Mesodermal cell (in vitro differentiated cells): ENCODE measurements around the gene OR6K6.

ENCODE experiments used
- H3K27ac ChIP-seq: 2 replicates; pipeline ENCODE4 v1.7.0; 2013; ENCODE audit warnings: mild to moderate bottlenecking, low read depth, low read length, moderate library complexity; ENCODE audit not compliant: severe bottlenecking
- H3K36me3 ChIP-seq: 2 replicates; pipeline ENCODE4 v1.7.1; 2013; ENCODE audit warnings: mild to moderate bottlenecking, low read length, moderate library complexity; ENCODE audit not compliant: control insufficient read depth, insufficient read depth
- H3K4me1 ChIP-seq: one replicate; pipeline ENCODE4 v1.7.1; 2013; ENCODE audit warnings: mild to moderate bottlenecking, low read length; ENCODE audit not compliant: insufficient read depth, control insufficient read depth, poor library complexity, severe bottlenecking
- H3K4me3 ChIP-seq: 2 replicates; pipeline ENCODE4 v1.7.0; 2013; ENCODE audit warnings: low read length, control low read depth, mild to moderate bottlenecking; ENCODE audit not compliant: insufficient read depth, poor library complexity, severe bottlenecking; ENCODE audit errors: extremely low read depth
- H3K9me3 ChIP-seq: 2 replicates; pipeline ENCODE4 v1.7.1; 2013; ENCODE audit warnings: mild to moderate bottlenecking, low read length, moderate library complexity; ENCODE audit not compliant: control insufficient read depth
- WGBS, 2 experiments: methylation state at CpG; one replicate each; pipeline ENCODE4 v1.1.5; 2013; ENCODE audit warnings: missing lambda C conversion rate in 2 of 2; ENCODE audit not compliant: insufficient coverage in 2 of 2; 5-methylcytosine and 5-hydroxymethylcytosine counted together

The OR6K6 gene

GRCh38 chr1:158801396-158801795, 46.9 kb downstream of the OR6K6 start:
- Histone ChIP-seq H3K36me3 (no peaks in the 10 kb centered on the region), H3K4me3 (no peak overlapping the region), H3K9me3 (no peaks in the 10 kb centered on the region), H3K4me1 (no peaks in the 10 kb centered on the region), H3K27ac (no peak overlapping the region)
- WGBS, 2 experiments = 100% methylated on average over 1 of the region's 1 CpG; no CpG with 5 or more reads in 1 of the 2 experiments

- Histone ChIP-seq H3K36me3 (no peaks in the 10 kb centered on the region), H3K4me3 (no peak overlapping the region), H3K9me3 (no peaks in the 10 kb centered on the region), H3K27ac (no peak overlapping the region), H3K4me1 (no peaks in the 10 kb centered on the region)
- WGBS, 2 experiments = 100% methylated on average over 1 of the region's 1 CpG; no CpG with 5 or more reads in 1 of the 2 experiments
These were observed 49.2 kb downstream of the OR6K6 start for GRCh38 chr1:158803678-158804077.
